ENCODE measurements around the gene SLC22A1. TPM values are rescaled to one million over a fixed set of nuclear protein-coding genes. Genes with fewer than 3 reads are reported as not detected.

The SLC22A1 gene
- total and polyA plus RNA-seq, 10 of the 15 experiments (the other 5 are each of a cell fraction or from before 2014, with no cell fraction given): 0.09 to 0.28 (median 0.15) TPM; not detected in 3

DNA sequence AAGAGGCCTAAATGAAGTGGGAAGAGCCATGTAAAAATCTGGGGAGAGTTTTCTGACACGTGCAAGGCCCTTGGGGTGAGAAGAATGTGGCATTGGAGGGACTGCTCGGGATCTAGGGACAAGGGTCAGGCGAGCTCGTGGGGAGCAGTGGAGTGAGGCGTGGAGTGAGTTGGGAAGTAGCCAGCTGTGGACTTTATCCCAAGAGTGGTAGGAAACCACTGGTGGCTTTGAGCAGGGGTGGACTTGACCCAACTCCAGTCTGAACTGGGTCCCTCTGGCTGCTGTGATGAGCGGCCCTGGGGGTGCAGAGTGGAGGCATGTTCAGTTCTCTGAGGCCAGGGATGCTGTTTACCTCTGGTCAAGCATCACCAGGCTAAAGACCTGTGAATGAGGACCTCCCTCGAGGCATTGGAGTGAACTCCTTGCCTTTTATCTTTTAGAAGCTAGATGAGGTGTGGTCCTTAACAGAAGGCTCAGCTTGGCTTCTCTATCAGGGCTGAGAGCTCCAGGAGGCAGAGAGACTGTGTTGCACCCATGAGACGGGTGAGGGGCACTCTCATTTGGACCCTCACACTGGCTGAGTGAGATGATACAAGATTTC is 20.6 kb downstream of the SLC22A1 start:
- in situ Hi-C loops (cut with MboI): loop anchor here (5.0 kb wide), 1 partner anchor 315 kb away; no protein-coding TSS in a partner anchor
- Histone ChIP-seq H3K27me3 (replicated peaks in 1 of 2; ENCODE audit: control insufficient read depth in 2 of 2, insufficient read depth in 2 of 2, low read length in 1 of 2) (no peaks in the 10 kb centered on the region; a peak in 1 of 4 replicates), H3K4me2 (ENCODE audit: control insufficient read depth, insufficient read depth) (no peak overlapping the region), H3K9me3 (replicated peaks; ENCODE audit: control insufficient read depth, insufficient read depth, low read length) (no peaks in the 10 kb centered on the region), H3K79me2 (ENCODE audit: control insufficient read depth, insufficient read depth, low read length) (no peaks in the 10 kb centered on the region), H3K9ac (ENCODE audit: control insufficient read depth, insufficient read depth, low read length) (no peak overlapping the region), H3K36me3 (ENCODE audit: control insufficient read depth in 2 of 2, insufficient read depth in 2 of 2, low read length in 1 of 2) (no peaks in the 10 kb centered on the region), H3K4me1 (ENCODE audit: control insufficient read depth, insufficient read depth, low read length) (no peaks in the 10 kb centered on the region), H3K4me3 (no peak overlapping the region), H4K20me1 (ENCODE audit: control insufficient read depth, insufficient read depth) (no peaks in the 10 kb centered on the region), H3K27ac (ENCODE audit: control insufficient read depth, insufficient read depth) (no peak overlapping the region), H2AFZ (ENCODE audit: control insufficient read depth, low read depth, low read length) (no peak overlapping the region)
- ChIA-PET SMC1A (ENCODE audit: uncharacterized antibody, unreplicated experiment) (interaction anchor here (1.0 to 1.3 kb wide), 2 partner anchors 313 to 339 kb away, joined by 4 to 5 read pairs; no protein-coding TSS in a partner anchor), POLR2A (no interaction called here), CTCF (interaction anchor here (1.5 to 2.4 kb wide), 3 partner anchors 313 to 391 kb away, joined by 5 to 13 read pairs (median 6); no protein-coding TSS in a partner anchor), RAD21 (ENCODE audit: unreplicated experiment) (interaction anchor here (0.6 to 1.6 kb wide), 2 partner anchors 279 to 313 kb away, joined by 3 to 5 read pairs; no protein-coding TSS in a partner anchor)
- BruUV-seq (replicated peaks): no TSS peak
- 7% methylated on average over 8 of the region's 8 CpGs for WGBS (ENCODE audit: insufficient coverage, insufficient replicate concordance, low lambda C conversion rate, missing lambda C conversion rate)
- TF ChIP-seq EGR1 (IDR thresholded peaks at IDR 0.05; ENCODE audit: borderline replicate concordance in 1 of 2, low read depth in 2 of 2, low read length in 2 of 2) (no peak), POLR2AphosphoS2 (IDR thresholded peaks at IDR 0.05; ENCODE audit: low read depth, low read length) (no peak), ATF3 (IDR thresholded peaks at IDR 0.05; ENCODE audit: borderline replicate concordance, extremely low read depth, low read depth, low read length) (no peak), CREB1 (IDR thresholded peaks at IDR 0.05; ENCODE audit: low read depth) (no peak)
- ATAC-seq (no peak), FAIRE-seq (no peak), DNase-seq (ENCODE audit: low read depth, low spot score) (no peak)
- intact Hi-C loops (cut with micrococcal nuclease; ENCODE audit: unreplicated experiment): no loop called here

Data from GM12878 (cell line).